Immature natural killer cell (primary cell): Measurements from ENCODE around the gene TNIP3. TPM values are rescaled to one million over a fixed set of nuclear protein-coding genes. Genes with fewer than 3 reads are reported as not detected.

Source experiments
- DNase-seq, 3 donors: peaks; one replicate each; pipeline ENCODE4 v3.0.0; 2022; ENCODE audit warnings: mixed read lengths in 1 of 3
- H3K27ac Mint-ChIP-seq, 6 donors: one replicate each; pipeline ENCODE4 v1.8.0; 2020; ENCODE audit warnings: mixed read lengths in 6 of 6, mild to moderate bottlenecking in 5 of 6, inconsistent platforms in 4 of 6, moderate library complexity in 3 of 6
- H3K27me3 Mint-ChIP-seq, 3 donors: one replicate each; pipeline ENCODE4 v1.8.0; 2020 to 2021; ENCODE audit warnings: low read depth in 3 of 3, mild to moderate bottlenecking in 3 of 3, mixed read lengths in 3 of 3, moderate library complexity in 3 of 3, inconsistent platforms in 1 of 3
- H3K36me3 Mint-ChIP-seq, 3 donors: one replicate each; pipeline ENCODE4 v1.8.0; 2020; ENCODE audit warnings: mixed read lengths in 3 of 3, inconsistent platforms in 2 of 3, mild to moderate bottlenecking in 2 of 3
- H3K4me1 Mint-ChIP-seq, 2 donors: one replicate each; pipeline ENCODE4 v1.8.0; 2020; ENCODE audit warnings: inconsistent platforms in 2 of 2, mild to moderate bottlenecking in 2 of 2, mixed read lengths in 2 of 2, moderate library complexity in 1 of 2
- H3K4me3 Mint-ChIP-seq, 5 donors: one replicate each; pipeline ENCODE4 v1.8.0; 2020; ENCODE audit warnings: mild to moderate bottlenecking in 5 of 5, mixed read lengths in 5 of 5, inconsistent platforms in 3 of 5, moderate library complexity in 3 of 5
- H3K9me3 Mint-ChIP-seq, 6 donors: one replicate each; pipeline ENCODE4 v1.8.0; 2020; ENCODE audit warnings: mild to moderate bottlenecking in 6 of 6, mixed read lengths in 6 of 6, inconsistent platforms in 4 of 6, moderate library complexity in 3 of 6
- polyA plus RNA-seq, 3 donors: library from polyadenylated mRNA; unstranded; fragments of 300-500 nt; fragmentation: Illumina TruSeq; gene quantifications; one replicate each; pipeline ENCODE4 v1.2.3, GENCODE V29; 2021

TNIP3 gene
- polyA plus RNA-seq, 3 donors from 2014 or later: 1.00 to 1.3 TPM; not detected in 1

DNA sequence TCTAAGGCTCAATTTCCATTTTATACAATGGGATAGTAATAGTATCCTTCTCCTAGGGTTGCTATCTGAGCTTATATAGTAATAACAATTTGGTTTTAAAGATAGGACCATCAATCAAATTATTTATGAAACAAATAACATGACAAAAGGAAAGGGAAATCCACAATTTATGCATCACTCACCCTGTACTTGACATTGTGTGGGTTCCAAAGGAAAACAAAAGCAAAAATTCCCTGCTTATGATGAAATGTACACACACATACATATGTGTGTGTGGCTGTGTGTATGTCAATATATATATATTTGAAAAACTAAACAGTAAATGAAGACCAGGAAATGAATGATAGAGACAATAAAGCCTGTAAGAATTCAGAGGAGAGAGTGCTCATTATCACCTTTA, 2.9 kb upstream of the TNIP3 start:
- peaks cover 0 to 2% (median 0%) of the 10 kb centered on the region in 6 donors for H3K9me3 Mint-ChIP-seq
- H3K4me3 Mint-ChIP-seq: no peak overlapping the region
- H3K27ac Mint-ChIP-seq: peak overlapping the region in 1 of 6 donors; percentile 40
- peaks cover 0 to 3% (median 1%) of the 10 kb centered on the region in 3 donors for H3K36me3 Mint-ChIP-seq
- peaks cover 18 to 22% of the 10 kb centered on the region in 2 donors for H3K4me1 Mint-ChIP-seq
- H3K27me3 Mint-ChIP-seq: peaks cover 0 to 3% (median 2%) of the 10 kb centered on the region in 3 donors
- no peak for DNase-seq

DNA sequence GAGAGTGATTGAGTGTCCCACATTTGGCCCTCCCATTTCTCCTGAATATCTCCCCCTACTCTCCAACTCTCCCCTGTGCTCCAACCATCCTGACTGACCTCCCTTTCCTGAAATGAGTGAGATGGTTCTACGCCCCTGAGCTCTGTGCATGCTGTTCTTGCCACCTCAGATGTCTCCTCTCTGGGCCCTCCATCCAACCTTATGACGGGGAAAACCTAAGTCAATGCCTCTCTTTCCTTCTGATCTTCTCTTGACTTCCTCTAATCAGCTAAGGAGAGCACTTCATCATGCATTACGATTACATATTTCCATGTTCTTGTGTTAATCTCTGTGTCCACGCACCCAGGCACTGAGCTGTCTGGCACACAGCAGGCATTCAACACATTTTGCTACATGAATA, 1.1 kb upstream of the TNIP3 start:
- Mint-ChIP-seq H3K27me3 (peaks cover 0 to 2% (median 2%) of the 10 kb centered on the region in 3 donors), H3K36me3 (peaks cover 0 to 3% (median 0%) of the 10 kb centered on the region in 3 donors), H3K4me1 (peaks cover 18 to 22% of the 10 kb centered on the region in 2 donors), H3K9me3 (peaks cover 0 to 2% (median 0%) of the 10 kb centered on the region in 6 donors), H3K4me3 (no peak overlapping the region), H3K27ac (no peak overlapping the region)
- DNase-seq: no peak

DNA sequence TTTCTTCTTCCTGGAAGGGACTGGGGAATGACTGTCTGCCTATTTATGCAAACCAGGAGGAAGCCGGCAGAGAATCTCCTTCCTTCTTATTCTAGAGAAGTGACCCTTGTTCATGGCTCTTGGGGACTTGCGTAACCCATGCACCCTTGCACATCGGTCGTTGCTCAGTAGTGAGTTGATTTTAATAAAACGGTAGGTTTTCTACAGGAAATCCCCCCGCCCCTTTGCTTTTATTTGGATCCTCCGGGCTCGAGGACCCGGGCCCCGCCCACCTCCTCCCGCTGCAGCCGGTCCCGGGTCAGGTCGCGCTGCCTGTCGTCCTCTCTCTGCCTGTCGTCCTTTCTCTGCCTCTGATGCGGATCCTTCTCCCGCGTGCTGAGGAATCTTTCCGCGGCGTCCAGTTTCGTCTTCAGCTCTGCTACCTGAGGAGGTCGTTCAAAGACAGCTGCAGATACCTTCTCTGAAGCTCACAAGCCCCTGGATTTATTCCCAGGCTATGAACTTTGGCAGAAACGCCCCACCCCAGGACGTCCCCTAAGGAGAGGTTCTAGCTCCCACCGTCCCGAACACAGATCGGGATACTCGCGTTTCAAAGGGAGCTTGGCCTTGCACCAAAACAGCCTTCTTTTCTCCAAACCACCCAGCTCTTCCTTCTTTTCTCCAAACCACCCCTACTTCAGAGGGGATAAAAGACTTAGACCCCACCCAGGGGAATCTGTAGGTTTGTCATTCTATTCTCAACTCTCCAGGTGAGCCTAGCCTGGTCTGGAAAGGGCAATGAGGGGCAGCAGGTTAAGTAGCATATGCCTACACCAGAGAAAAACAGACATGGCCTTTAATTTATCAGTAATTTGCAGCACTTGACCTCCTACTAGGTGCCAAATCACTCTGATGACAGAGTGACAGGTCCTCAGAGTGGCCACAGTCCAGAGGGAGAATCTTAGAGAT, 7.0 kb downstream of the TNIP3 start:
- Mint-ChIP-seq H3K4me3 (peak overlapping the region; percentile 90 to 92 (median 91)), H3K4me1 (peaks cover 45 to 51% of the 10 kb centered on the region in 2 donors), H3K27ac (peak overlapping the region; percentile 6 to 91 (median 73)), H3K27me3 (peaks cover 5 to 11% (median 6%) of the 10 kb centered on the region in 3 donors), H3K36me3 (no peaks in the 10 kb centered on the region), H3K9me3 (no peaks in the 10 kb centered on the region)
- peak in 1 of 3 donors; percentile 30 for DNase-seq

DNA sequence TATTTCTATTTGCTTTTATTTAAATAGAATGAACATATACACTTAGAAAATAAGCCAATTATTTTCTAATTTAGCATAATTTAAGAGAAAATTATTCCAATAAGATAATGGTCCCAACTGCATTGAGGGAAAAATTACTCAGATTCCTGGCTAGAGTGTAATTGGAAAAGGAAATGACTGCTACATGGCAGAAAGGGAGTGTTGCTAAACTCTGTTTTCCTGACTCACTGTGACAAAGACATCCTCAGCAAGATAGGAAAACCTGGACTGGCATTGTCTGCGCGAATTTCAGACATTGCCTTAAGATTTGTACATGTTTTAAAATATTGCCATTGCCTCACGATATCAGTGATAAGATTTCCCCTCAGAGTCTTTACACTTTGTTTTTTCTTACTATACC, 8.2 kb downstream of the TNIP3 start:
- peaks cover 46 to 57% of the 10 kb centered on the region in 2 donors for H3K4me1 Mint-ChIP-seq

DNA sequence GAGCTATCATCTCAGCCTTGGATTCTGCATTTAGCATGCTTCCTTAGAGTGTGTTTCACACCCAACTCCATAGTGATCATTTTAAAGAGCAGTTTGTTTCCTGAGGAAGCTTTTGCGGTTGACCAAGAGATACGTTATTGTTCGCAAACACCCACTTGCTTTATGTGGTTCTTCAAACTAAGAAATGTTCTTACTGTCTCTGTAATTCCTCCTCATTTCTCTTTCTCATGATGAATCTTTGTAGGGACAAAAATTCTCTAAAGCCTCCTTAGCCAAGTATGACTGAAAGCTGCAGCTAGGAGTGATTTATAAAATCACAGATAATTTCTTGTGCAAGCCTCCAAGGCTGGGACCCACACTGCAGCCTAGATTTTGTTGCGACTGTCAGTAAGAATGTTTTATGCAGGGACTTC, 10.0 kb downstream of the TNIP3 start:
- H3K4me3 Mint-ChIP-seq: peak overlapping the region; percentile 74 to 95 (median 82)
- peak overlapping the region; percentile 84 to 96 (median 90) for H3K27ac Mint-ChIP-seq
- H3K9me3 Mint-ChIP-seq: no peaks in the 10 kb centered on the region
- H3K36me3 Mint-ChIP-seq: peaks cover 0 to 4% (median 0%) of the 10 kb centered on the region in 3 donors
- peaks cover 5 to 11% (median 6%) of the 10 kb centered on the region in 3 donors for H3K27me3 Mint-ChIP-seq
- DNase-seq: peak; percentile 55 to 61 (median 61)
- peaks cover 46 to 57% of the 10 kb centered on the region in 2 donors for H3K4me1 Mint-ChIP-seq

More for the DNA sequence above, 8.2 kb downstream of the TNIP3 start:
- DNase-seq: no peak
- Mint-ChIP-seq H3K27ac (peak overlapping the region in 3 of 6 donors; percentile 13 to 67 (median 40)), H3K9me3 (no peaks in the 10 kb centered on the region), H3K36me3 (no peaks in the 10 kb centered on the region), H3K4me3 (peak overlapping the region; percentile 56 to 92 (median 67)), H3K27me3 (peaks cover 5 to 11% (median 6%) of the 10 kb centered on the region in 3 donors)

DNA sequence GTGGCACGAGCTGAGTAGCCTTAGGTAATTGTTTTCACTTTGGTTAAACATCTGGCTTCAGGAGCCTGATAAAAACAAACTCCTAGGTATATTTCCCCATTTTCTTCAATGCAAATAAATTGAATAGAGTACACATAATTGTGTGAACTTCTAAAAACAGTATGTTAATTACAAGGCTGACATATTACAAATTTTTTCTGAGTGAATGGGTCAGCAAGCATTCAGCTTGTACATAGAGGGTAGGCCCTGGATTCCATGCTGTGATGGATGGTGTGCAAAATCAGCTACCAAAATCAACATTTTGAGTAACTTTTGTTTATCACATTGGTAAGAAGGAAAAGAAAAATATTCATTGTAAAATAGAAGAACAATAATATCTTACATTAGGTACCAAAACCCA, 12.2 kb downstream of the TNIP3 start:
- H3K4me1 Mint-ChIP-seq: peaks cover 37 to 47% of the 10 kb centered on the region in 2 donors
- H3K4me3 Mint-ChIP-seq: no peak overlapping the region
- no peaks in the 10 kb centered on the region for H3K9me3 Mint-ChIP-seq
- peaks cover 2 to 6% (median 3%) of the 10 kb centered on the region in 3 donors for H3K27me3 Mint-ChIP-seq
- H3K36me3 Mint-ChIP-seq: peaks cover 0 to 4% (median 4%) of the 10 kb centered on the region in 3 donors
- H3K27ac Mint-ChIP-seq: no peak overlapping the region
- no peak for DNase-seq

DNA sequence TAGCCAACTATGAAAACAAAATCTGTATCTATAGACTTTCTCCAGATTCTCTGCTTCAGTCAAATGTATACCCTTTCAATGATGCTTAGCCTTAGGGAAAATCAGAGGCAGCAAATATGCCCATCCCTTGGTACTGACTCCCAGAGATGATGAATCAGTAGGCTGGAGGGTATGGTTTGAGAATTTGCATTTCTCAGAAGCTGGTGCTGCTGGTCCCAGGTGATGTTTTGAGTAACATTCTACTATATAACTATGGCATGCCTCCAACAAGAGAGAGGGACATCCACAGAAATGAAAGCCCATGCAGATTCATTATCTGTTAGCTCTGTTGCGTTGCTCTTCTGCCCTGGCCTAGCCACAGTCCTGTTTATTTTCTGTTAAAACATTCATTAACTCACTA, 13.6 kb downstream of the TNIP3 start:
- Mint-ChIP-seq H3K4me1 (peaks cover 28 to 33% of the 10 kb centered on the region in 2 donors), H3K36me3 (peaks cover 0 to 4% (median 4%) of the 10 kb centered on the region in 3 donors), H3K9me3 (no peaks in the 10 kb centered on the region), H3K27ac (peak overlapping the region in 1 of 6 donors; percentile 23), H3K27me3 (peaks cover 0 to 6% (median 0%) of the 10 kb centered on the region in 3 donors), H3K4me3 (no peak overlapping the region)
- no peak for DNase-seq

DNA sequence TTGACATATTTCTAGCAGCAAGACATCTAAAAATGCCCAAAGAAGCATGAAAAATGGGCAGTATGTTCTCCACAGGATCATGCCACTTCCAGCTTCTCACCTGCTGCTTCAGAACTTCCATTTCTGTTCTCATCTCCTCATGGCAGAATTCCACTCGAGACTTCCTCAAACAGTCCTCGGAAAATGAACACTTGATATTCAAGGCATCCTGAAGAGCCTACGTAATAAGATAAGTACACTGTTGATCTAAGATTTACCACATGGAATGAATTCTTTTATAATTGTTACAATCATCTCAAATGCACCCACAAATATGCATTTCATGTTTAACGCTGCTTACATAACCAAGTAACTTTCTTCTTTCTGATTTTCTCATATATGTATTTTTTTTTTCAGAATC, 14.1 kb downstream of the TNIP3 start:
- Mint-ChIP-seq H3K36me3 (peaks cover 0 to 4% (median 4%) of the 10 kb centered on the region in 3 donors), H3K4me3 (no peak overlapping the region), H3K27ac (no peak overlapping the region), H3K4me1 (peaks cover 23 to 28% of the 10 kb centered on the region in 2 donors), H3K9me3 (no peaks in the 10 kb centered on the region), H3K27me3 (peaks cover 0 to 6% (median 0%) of the 10 kb centered on the region in 3 donors)
- no peak for DNase-seq

DNA sequence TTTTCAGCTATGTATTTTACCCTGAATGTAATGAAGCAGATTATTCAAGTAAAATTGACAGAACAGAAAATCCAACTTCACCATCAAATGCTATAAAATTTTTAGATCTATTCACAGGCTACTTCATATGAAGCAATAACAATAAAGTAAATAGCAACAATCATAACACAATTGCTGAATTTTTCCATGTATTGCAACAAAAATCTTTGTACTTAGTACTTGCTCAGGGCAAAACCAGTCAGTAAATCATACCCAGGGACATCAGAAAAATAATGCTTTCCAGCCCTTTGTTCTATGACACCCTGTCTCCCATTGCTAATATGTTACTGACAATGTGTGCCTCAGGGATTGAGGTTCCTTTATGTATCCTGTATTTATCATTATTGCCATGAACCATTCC, 15.5 kb downstream of the TNIP3 start:
- H3K4me3 Mint-ChIP-seq: no peak overlapping the region

DNA sequence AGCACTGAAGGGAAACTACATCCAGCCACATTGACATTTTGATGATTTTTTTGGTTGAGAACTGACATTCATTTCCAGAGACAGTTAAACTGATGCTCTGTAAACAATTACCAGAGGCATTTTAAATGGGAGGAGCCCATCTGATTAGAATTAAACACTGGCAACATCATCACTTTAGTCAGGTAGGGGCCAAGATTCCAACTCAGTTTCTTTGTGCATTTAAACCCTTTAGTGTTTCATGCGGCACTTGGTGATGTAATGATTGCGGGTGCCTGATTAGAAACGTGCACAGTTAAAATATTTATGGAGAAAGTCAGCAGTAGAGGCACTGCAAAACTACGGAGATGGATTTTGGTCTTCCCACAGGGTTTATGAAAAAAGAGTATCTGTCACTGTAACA, 16.1 kb downstream of the TNIP3 start:
- Mint-ChIP-seq H3K27me3 (no peaks in the 10 kb centered on the region), H3K27ac (no peak overlapping the region), H3K4me1 (peaks cover 3 to 8% of the 10 kb centered on the region in 2 donors), H3K4me3 (no peak overlapping the region), H3K9me3 (no peaks in the 10 kb centered on the region), H3K36me3 (peaks cover 0 to 4% (median 4%) of the 10 kb centered on the region in 3 donors)
- no peak for DNase-seq

More for the DNA sequence above, 15.5 kb downstream of the TNIP3 start:
- no peak for DNase-seq
- no peaks in the 10 kb centered on the region for H3K27me3 Mint-ChIP-seq
- H3K27ac Mint-ChIP-seq: no peak overlapping the region
- peaks cover 0 to 4% (median 4%) of the 10 kb centered on the region in 3 donors for H3K36me3 Mint-ChIP-seq
- peaks cover 9 to 14% of the 10 kb centered on the region in 2 donors for H3K4me1 Mint-ChIP-seq
- H3K9me3 Mint-ChIP-seq: no peaks in the 10 kb centered on the region

DNA sequence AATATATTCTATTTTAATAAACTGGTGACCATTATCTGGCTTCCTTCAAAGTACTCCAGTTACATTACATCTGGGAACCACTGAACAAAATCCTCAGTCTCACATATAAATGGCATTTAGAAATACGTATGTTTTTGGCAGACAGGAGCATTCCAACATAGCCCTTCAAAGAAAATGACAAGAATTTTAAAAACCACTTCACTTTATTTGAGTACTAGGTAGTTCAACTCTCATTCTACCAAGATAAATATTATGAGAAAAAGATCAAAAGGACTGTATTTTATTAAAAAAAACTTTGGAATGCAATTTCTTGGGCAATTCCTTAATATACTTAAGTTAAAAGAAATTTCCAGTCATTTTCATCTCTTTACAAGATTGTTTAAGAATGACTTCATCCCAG, 17.6 kb downstream of the TNIP3 start:
- H3K4me1 Mint-ChIP-seq: peaks cover 0 to 6% of the 10 kb centered on the region in 2 donors
- H3K36me3 Mint-ChIP-seq: peaks cover 0 to 6% (median 4%) of the 10 kb centered on the region in 3 donors
- no peaks in the 10 kb centered on the region for H3K9me3 Mint-ChIP-seq
- no peak overlapping the region for H3K27ac Mint-ChIP-seq
- H3K4me3 Mint-ChIP-seq: no peak overlapping the region
- H3K27me3 Mint-ChIP-seq: no peaks in the 10 kb centered on the region
- no peak for DNase-seq

DNA sequence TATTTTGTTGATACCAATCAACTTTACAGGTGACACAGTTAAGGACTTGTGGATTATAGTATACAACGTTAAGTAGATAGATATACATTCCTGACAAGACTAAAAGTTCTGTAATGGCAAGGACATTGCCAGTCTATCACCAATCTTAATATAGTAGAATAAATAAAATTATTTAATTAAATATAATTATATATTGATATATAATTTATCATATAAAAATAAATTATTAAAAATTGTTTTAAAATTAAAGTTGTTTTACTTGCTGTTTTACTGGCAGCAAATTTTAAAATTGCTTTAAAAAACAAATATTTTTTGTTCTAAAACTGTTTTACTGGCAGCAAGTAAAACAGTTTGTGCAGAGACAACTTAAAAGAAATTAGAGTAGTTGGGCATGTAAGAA, 18.7 kb downstream of the TNIP3 start:
- Mint-ChIP-seq H3K4me3 (no peak overlapping the region), H3K27me3 (no peaks in the 10 kb centered on the region), H3K9me3 (no peaks in the 10 kb centered on the region), H3K36me3 (peaks cover 0 to 9% (median 7%) of the 10 kb centered on the region in 3 donors), H3K4me1 (no peaks in the 10 kb centered on the region), H3K27ac (no peak overlapping the region)
- no peak for DNase-seq

DNA sequence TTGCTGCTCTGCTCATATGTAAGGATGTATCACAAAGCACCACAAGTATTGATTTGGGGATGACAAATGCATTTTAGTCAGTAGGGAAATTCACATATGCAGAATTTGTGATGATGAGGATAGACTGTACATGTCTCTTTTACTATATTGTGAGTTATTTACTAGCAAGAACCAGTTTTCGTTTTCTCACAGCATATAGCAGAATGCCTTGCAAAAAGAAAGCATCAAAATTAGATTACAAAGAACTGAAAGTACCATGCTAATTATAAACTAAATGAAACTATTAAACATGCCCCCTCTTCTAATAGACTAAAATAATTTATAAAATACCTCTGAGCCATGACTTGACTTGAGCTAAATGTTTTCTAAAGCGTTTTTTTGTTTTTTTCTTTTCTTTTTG, 20.1 kb downstream of the TNIP3 start:
- Mint-ChIP-seq H3K27ac (no peak overlapping the region), H3K4me1 (peaks cover 5 to 9% of the 10 kb centered on the region in 2 donors), H3K27me3 (no peaks in the 10 kb centered on the region), H3K36me3 (peaks cover 0 to 9% (median 3%) of the 10 kb centered on the region in 3 donors), H3K9me3 (no peaks in the 10 kb centered on the region), H3K4me3 (no peak overlapping the region)
- no peak for DNase-seq

DNA sequence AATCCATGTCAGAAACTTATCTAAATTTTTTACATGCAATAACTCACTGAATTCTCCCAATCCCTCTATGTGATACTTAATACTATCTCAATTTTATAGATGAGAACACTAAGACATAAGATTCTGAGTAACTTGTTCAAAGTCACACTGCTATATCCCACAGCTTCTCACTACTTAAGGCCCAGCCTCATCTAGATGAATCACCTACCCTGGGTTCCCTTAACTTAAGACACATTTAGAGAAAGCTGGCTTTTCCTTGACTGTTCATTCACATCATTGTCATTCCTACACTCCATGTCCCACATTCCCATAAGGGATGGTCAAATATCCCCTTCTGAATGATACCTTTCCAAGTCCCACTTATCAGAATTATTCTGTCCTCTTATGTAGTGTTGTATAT, 21.0 kb downstream of the TNIP3 start:
- peaks cover 0 to 9% (median 6%) of the 10 kb centered on the region in 3 donors for H3K36me3 Mint-ChIP-seq
- H3K27ac Mint-ChIP-seq: no peak overlapping the region
- H3K9me3 Mint-ChIP-seq: no peaks in the 10 kb centered on the region
- DNase-seq: no peak
- peaks cover 0 to under 1% (median 0%) of the 10 kb centered on the region in 3 donors for H3K27me3 Mint-ChIP-seq
- peaks cover 5 to 16% of the 10 kb centered on the region in 2 donors for H3K4me1 Mint-ChIP-seq
- no peak overlapping the region for H3K4me3 Mint-ChIP-seq
